Measurements from ENCODE around the gene SINHCAF. TPM values are rescaled to one million over a fixed set of nuclear protein-coding genes. Genes with fewer than 3 reads are reported as not detected.
A peak's percentile ranks its signal among the peaks of the same experiment; 100 is the strongest.

Gene SINHCAF
- total and polyA plus RNA-seq, 2 donors (not counting 1 experiment from before 2014, with no cell fraction given) = 13.2 to 16.4 TPM

DNA sequence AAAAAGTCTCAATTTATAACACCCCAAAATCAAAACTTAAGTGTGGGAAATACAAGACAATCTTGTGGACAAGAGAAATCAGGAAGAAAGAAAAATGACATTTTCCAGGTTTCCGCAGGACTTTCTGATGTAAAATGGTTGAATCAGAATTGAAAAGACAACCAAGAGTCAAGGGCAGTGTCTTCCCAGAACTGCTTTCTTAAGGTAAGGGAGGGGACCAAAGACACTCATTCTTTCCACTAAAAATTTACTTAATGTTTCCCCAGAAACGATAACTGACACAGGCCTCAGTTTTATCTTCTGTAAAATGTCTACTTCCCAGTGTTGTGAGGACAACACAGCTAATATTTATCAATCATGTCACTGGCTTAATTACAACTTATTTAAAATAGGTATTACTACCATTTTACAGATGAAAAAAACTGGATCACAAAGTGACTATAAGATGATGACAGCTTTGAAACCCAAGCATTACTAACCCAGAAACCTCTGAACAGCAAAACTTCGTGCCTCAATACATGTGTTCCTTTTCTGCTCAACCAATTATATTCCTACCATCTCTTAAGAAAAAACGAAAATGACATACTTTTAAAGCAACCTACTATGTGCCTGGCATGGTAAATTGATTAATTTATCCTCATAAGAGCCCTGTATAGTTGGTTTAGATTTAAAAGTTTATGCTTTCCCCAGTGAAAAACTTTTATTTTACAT, 4.6 kb downstream of the SINHCAF start:
- TF ChIP-seq, protein P1, sequence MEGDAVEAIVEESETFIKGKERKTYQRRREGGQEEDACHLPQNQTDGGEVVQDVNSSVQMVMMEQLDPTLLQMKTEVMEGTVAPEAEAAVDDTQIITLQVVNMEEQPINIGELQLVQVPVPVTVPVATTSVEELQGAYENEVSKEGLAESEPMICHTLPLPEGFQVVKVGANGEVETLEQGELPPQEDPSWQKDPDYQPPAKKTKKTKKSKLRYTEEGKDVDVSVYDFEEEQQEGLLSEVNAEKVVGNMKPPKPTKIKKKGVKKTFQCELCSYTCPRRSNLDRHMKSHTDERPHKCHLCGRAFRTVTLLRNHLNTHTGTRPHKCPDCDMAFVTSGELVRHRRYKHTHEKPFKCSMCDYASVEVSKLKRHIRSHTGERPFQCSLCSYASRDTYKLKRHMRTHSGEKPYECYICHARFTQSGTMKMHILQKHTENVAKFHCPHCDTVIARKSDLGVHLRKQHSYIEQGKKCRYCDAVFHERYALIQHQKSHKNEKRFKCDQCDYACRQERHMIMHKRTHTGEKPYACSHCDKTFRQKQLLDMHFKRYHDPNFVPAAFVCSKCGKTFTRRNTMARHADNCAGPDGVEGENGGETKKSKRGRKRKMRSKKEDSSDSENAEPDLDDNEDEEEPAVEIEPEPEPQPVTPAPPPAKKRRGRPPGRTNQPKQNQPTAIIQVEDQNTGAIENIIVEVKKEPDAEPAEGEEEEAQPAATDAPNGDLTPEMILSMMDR (conservative IDR thresholded peaks at IDR 0.05 in 1 of 2, IDR thresholded peaks at IDR 0.05 in 1 of 2; ENCODE audit: low read depth in 1 of 2, low read length in 2 of 2) = no peak
- TF ChIP-seq EZH2 (IDR thresholded peaks at IDR 0.05; ENCODE audit: low read length, missing control alignments) = no peak
- Histone ChIP-seq H3K79me2 (ENCODE audit: control insufficient read depth, insufficient read depth, low read length) (peaks cover 58% of the 10 kb centered on the region), H3K9me3 (ENCODE audit: control insufficient read depth, insufficient read depth, low read depth, low read length) (no peaks in the 10 kb centered on the region), H3K4me1 (ENCODE audit: control insufficient read depth, extremely low read depth, insufficient read depth, low read length) (no peaks in the 10 kb centered on the region), H3K36me3 (ENCODE audit: control insufficient read depth, insufficient read depth, low read length) (no peaks in the 10 kb centered on the region), H2AFZ (ENCODE audit: low read length) (no peak overlapping the region), H3K4me3 (replicated peaks in 1 of 4; ENCODE audit: control extremely low read depth in 1 of 4, insufficient read depth in 1 of 4, low read depth in 3 of 4, low read length in 4 of 4) (no peak overlapping the region), H4K20me1 (ENCODE audit: control insufficient read depth, extremely low read depth, insufficient read depth, low read length) (no peaks in the 10 kb centered on the region), H3K9ac (ENCODE audit: insufficient read depth, low read length) (no peak overlapping the region), H3K4me2 (ENCODE audit: extremely low read depth, insufficient read depth, low read length) (no peak overlapping the region), H3K27ac (ENCODE audit: insufficient read depth, low read length) (no peak overlapping the region), H3K27me3 (ENCODE audit: control insufficient read depth, insufficient read depth, low read length) (no peaks in the 10 kb centered on the region)
- DNase-seq (ENCODE audit: low read depth in 2 of 2) = no peak

DNA sequence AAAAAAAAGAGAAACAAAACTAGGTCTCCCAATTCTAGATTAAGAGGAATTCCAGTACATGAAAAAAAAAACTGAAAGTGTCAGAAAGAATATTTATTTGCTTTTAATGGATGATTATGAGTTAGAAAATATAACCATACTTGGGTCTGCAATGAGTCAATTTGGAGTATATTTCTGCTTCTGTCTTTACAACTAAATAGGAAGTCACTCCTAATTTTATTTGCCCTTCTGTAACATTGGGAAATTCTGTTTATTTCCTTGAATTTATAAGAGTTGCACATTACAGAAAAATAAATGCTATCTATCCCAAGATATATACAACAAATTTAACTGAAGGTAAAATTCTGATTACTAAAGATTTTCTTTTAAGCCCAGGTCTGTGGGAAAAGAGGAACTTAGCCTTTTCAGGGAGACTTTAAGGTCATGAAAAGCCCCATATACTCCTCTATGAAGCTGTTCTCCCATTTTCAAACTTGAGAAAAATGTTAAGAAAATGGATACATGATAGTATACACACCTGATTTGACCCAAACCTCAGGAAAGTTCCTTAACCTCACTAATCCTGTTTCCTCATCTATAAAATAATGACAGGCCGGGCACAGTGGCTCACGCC, 7.2 kb downstream of the SINHCAF start:
- H3K9ac ChIP-seq (ENCODE audit: insufficient read depth, low read length) = no peak overlapping the region
- H4K20me1 ChIP-seq (ENCODE audit: control insufficient read depth, extremely low read depth, insufficient read depth, low read length) = no peaks in the 10 kb centered on the region
- H3K9me3 ChIP-seq (ENCODE audit: control insufficient read depth, insufficient read depth, low read depth, low read length) = no peaks in the 10 kb centered on the region
- H2AFZ ChIP-seq (ENCODE audit: low read length) = no peak overlapping the region
- H3K4me3 ChIP-seq (replicated peaks in 1 of 4; ENCODE audit: control extremely low read depth in 1 of 4, insufficient read depth in 1 of 4, low read depth in 3 of 4, low read length in 4 of 4) = no peak overlapping the region
- no peaks in the 10 kb centered on the region for H3K4me1 ChIP-seq (ENCODE audit: control insufficient read depth, extremely low read depth, insufficient read depth, low read length)
- DNase-seq (ENCODE audit: low read depth in 2 of 2) = no peak
- H3K27me3 ChIP-seq (ENCODE audit: control insufficient read depth, insufficient read depth, low read length) = no peaks in the 10 kb centered on the region
- no peaks in the 10 kb centered on the region for H3K36me3 ChIP-seq (ENCODE audit: control insufficient read depth, insufficient read depth, low read length)
- H3K4me2 ChIP-seq (ENCODE audit: extremely low read depth, insufficient read depth, low read length) = no peak overlapping the region
- no peak overlapping the region for H3K27ac ChIP-seq (ENCODE audit: insufficient read depth, low read length)
- TF ChIP-seq, protein P1 (conservative IDR thresholded peaks at IDR 0.05 in 1 of 2, IDR thresholded peaks at IDR 0.05 in 1 of 2; ENCODE audit: low read depth in 1 of 2, low read length in 2 of 2) = no peak
- no peak for TF ChIP-seq EZH2 (IDR thresholded peaks at IDR 0.05; ENCODE audit: low read length, missing control alignments)
- H3K79me2 ChIP-seq (ENCODE audit: control insufficient read depth, insufficient read depth, low read length) = peaks cover 70% of the 10 kb centered on the region

DNA sequence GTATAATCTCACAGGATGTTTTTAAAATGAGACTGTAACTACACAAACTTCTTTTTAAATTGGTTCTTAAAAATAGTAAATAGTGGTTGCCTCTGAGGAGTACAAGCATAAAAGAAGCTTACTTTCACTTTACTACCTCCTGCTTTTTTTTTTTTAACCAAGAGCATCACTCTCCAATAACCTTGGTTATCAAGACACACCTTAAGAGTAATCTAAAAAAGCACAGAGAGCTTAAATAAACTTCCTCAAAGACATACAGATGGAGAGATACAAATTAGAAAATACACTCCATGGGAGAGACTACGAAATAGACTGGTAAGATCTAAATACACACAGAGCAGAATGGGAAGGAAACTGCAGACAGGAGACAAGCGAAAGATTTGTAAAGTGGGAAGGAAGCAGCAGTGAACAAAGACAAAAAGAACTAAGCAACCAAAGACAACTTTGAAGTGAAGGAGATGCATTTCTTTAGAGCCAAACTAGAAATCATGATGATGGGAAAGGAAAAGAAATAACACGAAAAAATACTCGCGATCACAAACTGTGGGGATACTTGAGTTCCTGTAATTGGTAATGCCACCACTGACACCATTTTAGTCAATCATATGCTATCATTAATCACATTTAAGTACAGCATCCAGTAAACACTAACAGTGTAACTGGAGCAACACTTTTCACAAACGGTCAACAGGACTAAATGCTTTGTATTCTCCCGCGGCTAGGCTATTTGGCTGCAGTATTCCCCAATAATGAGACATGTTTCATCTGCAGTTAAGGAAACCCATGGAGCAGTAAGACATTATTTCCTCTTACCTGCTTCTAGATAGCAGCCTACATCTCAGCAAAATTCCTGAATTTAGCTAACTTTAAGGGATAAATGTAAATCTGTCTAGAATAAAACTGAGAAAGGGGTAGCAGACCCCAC, 8.2 kb downstream of the SINHCAF start:
- peak overlapping the region; percentile 67 for H2AFZ ChIP-seq (ENCODE audit: low read length)
- no peaks in the 10 kb centered on the region for H4K20me1 ChIP-seq (ENCODE audit: control insufficient read depth, extremely low read depth, insufficient read depth, low read length)

More for the DNA sequence above, 8.2 kb downstream of the SINHCAF start:
- Histone ChIP-seq H3K79me2 (ENCODE audit: control insufficient read depth, insufficient read depth, low read length) (peaks cover 61% of the 10 kb centered on the region), H3K27me3 (ENCODE audit: control insufficient read depth, insufficient read depth, low read length) (no peaks in the 10 kb centered on the region), H3K4me2 (ENCODE audit: extremely low read depth, insufficient read depth, low read length) (peak overlapping the region; percentile 93), H3K4me1 (ENCODE audit: control insufficient read depth, extremely low read depth, insufficient read depth, low read length) (no peaks in the 10 kb centered on the region), H3K9ac (ENCODE audit: insufficient read depth, low read length) (peak overlapping the region; percentile 26), H3K27ac (ENCODE audit: insufficient read depth, low read length) (peak overlapping the region; percentile 67), H3K4me3 (replicated peaks in 1 of 4; ENCODE audit: control extremely low read depth in 1 of 4, insufficient read depth in 1 of 4, low read depth in 3 of 4, low read length in 4 of 4) (peak overlapping the region; percentile 55 to 71 (median 64)), H3K9me3 (ENCODE audit: control insufficient read depth, insufficient read depth, low read depth, low read length) (no peaks in the 10 kb centered on the region), H3K36me3 (ENCODE audit: control insufficient read depth, insufficient read depth, low read length) (no peaks in the 10 kb centered on the region)
- TF ChIP-seq, protein P1 (conservative IDR thresholded peaks at IDR 0.05 in 1 of 2, IDR thresholded peaks at IDR 0.05 in 1 of 2; ENCODE audit: low read depth in 1 of 2, low read length in 2 of 2) = no peak
- TF ChIP-seq EZH2 (IDR thresholded peaks at IDR 0.05; ENCODE audit: low read length, missing control alignments) = no peak
- DNase-seq (ENCODE audit: low read depth in 2 of 2) = peak; percentile 35 to 47
